Astrocyte of the cerebellum (primary cell): Measurements from ENCODE around the gene KRT4.

Experiments used
- DNase-seq: peaks from one replicate; pipeline ENCODE4 v3.0.0-alpha.2; 2011; ENCODE audit warnings: low read depth
- H3K4me3 ChIP-seq: 2 replicates; pipeline ENCODE4 v1.5.1; 2011; ENCODE audit warnings: mild to moderate bottlenecking, low read depth, low read length, moderate library complexity
- in situ Hi-C: cut with HindIII; loops from 2 replicates; pipeline ENCODE4 v1.10.0; 2017; ENCODE audit warnings: low sequenced_read_pairs
- TF ChIP-seq, protein P1 (sequence below): IDR thresholded peaks from 2 replicates; pipeline ENCODE4 v1.5.1; 2012; ENCODE audit warnings: low read length, low read depth, moderate library complexity, mild to moderate bottlenecking; ENCODE audit errors: missing control alignments

KRT4 gene

DNA sequence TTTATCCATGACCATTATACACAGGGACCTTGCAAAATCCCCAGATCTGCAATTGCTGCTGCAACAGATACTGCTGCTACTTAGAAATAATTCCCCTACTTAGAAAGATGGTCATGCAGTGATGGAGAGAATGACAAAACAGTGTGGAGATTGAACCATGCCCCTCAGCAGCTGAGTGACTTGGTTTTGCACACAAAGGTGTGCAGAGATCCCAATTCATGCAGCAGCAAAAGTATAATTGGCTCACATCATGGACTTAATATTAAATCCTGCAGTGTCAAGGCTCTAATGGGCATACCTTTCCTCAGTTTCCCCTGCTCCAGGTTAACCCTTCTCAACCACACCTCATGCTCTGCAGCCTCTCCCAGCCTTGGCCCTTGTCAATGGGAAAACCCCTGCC lies 37.9 kb upstream of the KRT4 start:
- in situ Hi-C loops: no loop called here
- DNase-seq: no peak
- no peak overlapping the region for H3K4me3 ChIP-seq
- TF ChIP-seq, protein P1, sequence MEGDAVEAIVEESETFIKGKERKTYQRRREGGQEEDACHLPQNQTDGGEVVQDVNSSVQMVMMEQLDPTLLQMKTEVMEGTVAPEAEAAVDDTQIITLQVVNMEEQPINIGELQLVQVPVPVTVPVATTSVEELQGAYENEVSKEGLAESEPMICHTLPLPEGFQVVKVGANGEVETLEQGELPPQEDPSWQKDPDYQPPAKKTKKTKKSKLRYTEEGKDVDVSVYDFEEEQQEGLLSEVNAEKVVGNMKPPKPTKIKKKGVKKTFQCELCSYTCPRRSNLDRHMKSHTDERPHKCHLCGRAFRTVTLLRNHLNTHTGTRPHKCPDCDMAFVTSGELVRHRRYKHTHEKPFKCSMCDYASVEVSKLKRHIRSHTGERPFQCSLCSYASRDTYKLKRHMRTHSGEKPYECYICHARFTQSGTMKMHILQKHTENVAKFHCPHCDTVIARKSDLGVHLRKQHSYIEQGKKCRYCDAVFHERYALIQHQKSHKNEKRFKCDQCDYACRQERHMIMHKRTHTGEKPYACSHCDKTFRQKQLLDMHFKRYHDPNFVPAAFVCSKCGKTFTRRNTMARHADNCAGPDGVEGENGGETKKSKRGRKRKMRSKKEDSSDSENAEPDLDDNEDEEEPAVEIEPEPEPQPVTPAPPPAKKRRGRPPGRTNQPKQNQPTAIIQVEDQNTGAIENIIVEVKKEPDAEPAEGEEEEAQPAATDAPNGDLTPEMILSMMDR: no peak

GRCh38 chr12:52850681-52851080 lies 36.8 kb upstream of the KRT4 start:
- in situ Hi-C loops: no loop called here
- DNase-seq: no peak
- no peak overlapping the region for H3K4me3 ChIP-seq
- TF ChIP-seq, protein P1: no peak

- in situ Hi-C loops: no loop called here
- TF ChIP-seq, protein P1: no peak
- no peak for DNase-seq
Measured at GRCh38 chr12:52849511-52849910, 35.6 kb upstream of the KRT4 start.

DNA sequence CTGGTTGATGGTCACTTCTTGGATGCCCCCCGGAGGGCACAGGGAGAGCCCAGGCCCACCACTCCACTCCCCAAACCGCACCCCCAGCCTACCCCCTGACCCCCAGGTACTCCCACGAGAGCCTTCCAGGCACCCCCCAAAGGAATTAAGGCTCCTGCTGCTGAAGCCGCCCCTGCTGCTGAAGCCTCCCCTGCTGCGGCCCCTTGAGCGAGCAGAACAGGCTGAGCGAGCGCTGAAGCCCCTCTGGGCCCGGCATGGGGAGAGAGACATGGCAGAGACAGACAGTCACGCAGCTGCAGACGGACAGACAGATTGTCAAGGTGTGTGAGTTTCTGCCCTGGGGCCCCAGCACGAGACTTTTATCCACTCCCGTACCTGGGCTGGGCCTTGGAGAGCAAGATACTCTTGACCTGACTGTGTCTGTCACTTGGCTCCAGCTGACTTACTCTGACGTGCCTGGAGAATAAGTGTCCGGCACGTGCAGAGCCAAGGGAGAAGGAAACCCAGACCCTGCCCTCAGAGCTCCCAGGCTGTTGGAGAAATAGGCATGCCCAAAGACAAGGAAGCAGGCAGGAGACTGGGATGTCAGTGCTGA lies 34.8 kb upstream of the KRT4 start, which contains the start of gene KRT78:
KRT78 (minus strand) TSS at position 334 of the 595 bp plus-strand sequence; CDS start at position 270, 64 bp downstream.
- in situ Hi-C loops: no loop called here
- no peak within 1 kb of the TSS for H3K4me3 ChIP-seq
- TF ChIP-seq, protein P1: no peak
- no peak for DNase-seq

More at GRCh38 chr12:52849511-52849910, 35.6 kb upstream of the KRT4 start:
- no peak overlapping the region for H3K4me3 ChIP-seq

GRCh38 chr12:52847335-52848102 lies 33.6 kb upstream of the KRT4 start:
- peak; percentile 32 for DNase-seq
- TF ChIP-seq, protein P1: no peak
- no peak overlapping the region for H3K4me3 ChIP-seq
- in situ Hi-C loops: no loop called here

DNA sequence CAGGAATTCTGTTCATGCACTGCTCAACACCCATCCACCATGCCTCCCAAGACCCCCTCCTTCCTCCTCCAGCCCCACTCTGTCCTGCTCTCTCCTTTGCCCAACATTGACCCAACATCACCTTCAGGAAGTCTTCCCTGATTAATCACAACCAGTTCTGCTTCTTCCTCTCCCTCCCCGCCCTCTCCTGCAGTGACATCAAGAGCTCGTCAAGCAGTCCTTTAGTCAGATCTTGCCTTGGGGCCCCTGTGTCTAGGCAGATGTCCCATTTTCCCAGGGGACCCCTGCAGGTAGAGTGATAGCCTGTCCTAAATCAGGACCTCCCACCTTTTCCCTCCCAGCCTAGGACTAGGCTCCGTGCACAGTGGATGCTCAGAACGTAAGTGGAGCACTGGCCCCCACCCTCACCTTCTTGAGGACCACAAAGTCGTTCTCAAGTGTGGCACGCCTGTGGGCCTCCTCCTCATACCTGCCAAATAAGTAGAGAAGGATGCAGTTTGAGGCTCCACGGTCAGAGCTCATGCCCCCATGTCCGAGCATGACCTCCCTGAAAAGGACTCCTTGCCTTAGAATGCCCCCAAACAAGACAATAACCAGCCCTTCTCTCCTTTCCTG lies 32.5 kb upstream of the KRT4 start:
- no peak for DNase-seq
- TF ChIP-seq, protein P1: no peak
- H3K4me3 ChIP-seq: no peak overlapping the region
- in situ Hi-C loops: no loop called here
